GM12892 (cell line): ENCODE measurements around the gene LETMD1.

Experiments used
- DNase-seq: peaks from one replicate; pipeline ENCODE4 v3.0.0; 2011; ENCODE audit not compliant: insufficient read length
- FAIRE-seq: peaks from 2 replicates; lab custom pipeline; 2011; peaks lifted over from hg19 to GRCh38; lab: Jason Lieb, UNC
- POLR2A ChIP-seq: IDR thresholded peaks from 2 replicates; pipeline ENCODE4 v1.6.1; 2011; ENCODE audit warnings: low read depth, low read length, control low read depth
- POLR2AphosphoS5 ChIP-seq: IDR thresholded peaks from 2 replicates; pipeline ENCODE4 v1.6.1; 2011; ENCODE audit warnings: low read depth, low read length, control low read depth
- TAF1 ChIP-seq: IDR thresholded peaks from 2 replicates; pipeline ENCODE4 v1.6.1; 2011; ENCODE audit warnings: low read depth, mild to moderate bottlenecking, control low read depth, low read length, borderline replicate concordance

LETMD1 gene

DNA sequence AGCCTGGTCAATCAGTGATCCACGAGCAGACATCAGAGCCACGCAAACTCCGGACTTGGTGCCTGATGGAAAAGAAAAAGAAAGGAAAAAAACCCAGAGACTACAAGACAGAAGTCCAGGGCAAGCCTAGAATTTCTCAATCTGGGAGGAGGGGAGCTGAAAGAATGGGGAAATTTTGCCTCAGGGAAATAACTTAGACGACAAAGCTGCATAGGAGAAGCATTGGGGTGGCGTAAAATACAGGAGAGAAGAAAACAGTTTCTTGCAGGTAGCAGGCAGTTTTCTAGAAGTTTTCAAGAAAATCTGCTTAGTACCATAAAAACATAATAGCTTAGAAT is 19.3 kb upstream of the LETMD1 start:
- FAIRE-seq (no peak), DNase-seq (no peak)
- TF ChIP-seq TAF1, result no peak
- no peak for TF ChIP-seq POLR2A
- no peak for TF ChIP-seq POLR2AphosphoS5

DNA sequence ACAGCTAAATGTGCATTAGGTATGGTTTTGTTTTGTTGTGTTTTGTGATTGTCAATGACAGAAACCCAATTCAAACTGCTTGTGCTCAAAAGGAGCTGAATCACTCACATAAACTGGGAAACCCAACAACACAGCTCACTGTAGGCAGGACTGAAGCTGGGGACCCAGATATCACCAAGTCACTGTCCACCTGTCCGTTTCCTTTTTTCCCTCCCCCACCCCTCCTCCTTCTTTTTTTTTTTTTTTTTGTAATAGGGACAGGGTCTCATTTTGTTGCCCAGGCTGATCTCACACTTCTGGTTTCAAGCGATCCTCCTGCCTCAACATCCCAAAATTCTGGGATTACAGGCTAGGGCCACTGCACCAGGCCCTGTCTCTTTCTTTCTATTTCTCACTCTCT is 15.1 kb upstream of the LETMD1 start:
- TF ChIP-seq POLR2A (no peak), TAF1 (no peak), POLR2AphosphoS5 (no peak)
- DNase-seq, result no peak
- FAIRE-seq, result no peak

DNA sequence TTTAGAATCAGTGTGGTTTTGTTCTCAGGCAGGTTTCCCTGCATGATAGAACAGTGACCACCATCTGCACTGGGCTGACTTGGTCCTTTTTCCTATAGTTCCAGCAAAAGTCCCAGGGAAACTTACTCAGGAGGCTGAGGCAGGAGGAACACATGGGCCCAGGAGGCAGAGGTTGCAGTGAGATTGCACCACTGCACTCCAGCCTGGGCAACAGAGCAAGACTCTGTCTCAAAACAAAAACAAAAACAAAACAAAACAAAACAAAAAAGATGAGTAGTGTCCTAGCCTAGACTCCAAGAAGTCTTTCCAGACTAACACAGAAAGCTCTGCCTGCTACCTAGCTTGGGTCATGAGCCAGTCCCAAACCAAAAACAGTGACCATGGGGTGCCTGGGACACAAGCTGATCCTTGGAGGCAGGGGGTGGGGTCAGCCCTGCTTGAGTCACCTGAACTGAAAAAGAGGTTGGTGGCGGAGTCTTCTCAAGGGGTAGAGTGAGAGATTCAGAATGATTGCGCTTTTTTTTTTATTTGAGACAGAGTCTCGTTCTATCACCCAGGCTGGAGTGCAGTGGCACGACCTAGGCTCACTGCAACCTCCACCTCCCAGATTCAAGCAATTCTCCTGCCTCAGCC is 14.6 kb upstream of the LETMD1 start:
- FAIRE-seq (no peak), DNase-seq (no peak)
- TF ChIP-seq TAF1 (no peak), POLR2A (no peak), POLR2AphosphoS5 (no peak)

DNA sequence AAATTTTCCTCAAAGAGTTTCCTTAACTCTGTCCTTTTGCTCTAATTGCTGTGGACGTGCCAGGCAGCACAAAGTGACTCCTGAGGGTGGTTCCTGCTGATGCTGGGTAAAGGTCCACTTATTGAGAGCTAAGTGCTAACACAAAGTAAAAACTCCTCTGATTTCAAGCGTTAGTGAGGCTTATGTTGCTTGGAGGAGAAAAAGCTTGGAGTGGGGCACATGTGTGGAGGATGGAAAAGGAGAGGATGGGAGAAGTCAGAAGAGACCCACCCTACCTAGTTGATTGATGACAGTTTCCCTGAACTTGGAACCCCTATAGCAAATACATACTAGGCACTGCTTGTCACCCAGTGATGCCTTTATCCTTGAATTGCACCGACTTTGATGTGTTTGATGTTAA is 11.8 kb upstream of the LETMD1 start:
- TF ChIP-seq POLR2A (no peak), TAF1 (no peak)
- FAIRE-seq, result no peak
- DNase-seq, result no peak

DNA sequence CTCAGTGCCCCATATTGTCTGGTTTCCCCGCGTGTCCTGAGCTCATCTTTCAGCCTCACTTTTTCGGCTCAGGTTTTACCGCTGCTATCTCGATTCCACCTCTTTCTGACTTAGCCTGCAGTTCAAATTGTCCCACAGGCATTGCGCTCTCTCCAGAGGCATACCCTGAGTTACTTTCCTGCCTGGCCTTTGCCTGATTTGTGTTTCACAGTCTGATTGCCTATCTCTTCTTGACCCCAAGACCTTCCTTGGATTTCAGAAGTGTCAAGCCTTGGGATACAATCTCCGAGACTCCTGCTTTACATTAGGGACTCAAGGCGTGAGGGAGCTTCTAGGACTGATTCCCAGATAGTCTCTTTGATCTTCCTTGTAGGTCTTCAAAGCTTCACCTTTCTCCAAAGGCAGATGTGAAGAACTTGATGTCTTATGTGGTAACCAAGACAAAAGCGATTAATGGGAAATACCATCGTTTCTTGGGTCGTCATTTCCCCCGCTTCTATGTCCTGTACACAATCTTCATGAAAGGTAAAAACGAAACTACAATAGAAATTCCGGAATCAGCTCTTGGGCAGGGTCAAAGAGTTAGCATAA is 629 bp downstream of the LETMD1 start:
- TF ChIP-seq TAF1 (no peak), POLR2AphosphoS5 (no peak), POLR2A (no peak)
- no peak for FAIRE-seq
- DNase-seq, result no peak

DNA sequence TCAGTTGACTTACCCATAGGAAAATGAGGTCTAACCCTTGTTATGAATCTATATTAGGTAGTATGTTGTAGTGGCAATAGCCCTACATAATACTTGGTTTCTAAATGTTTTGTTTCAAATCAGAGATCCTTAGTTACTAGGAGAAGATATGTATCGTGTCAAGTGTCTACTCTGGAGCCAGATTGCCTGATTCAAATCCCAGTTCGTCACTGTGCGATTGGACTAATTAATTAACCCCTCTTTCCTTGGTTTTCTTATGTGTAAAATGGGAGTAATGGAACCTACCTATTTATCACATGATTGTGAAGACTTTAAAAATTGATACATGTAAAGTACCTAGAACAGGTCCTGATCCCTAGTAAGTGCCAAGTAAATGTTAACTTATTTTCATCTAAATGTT is 1.4 kb downstream of the LETMD1 start:
- FAIRE-seq (no peak), DNase-seq (no peak)
- TF ChIP-seq POLR2AphosphoS5 (no peak), POLR2A (no peak), TAF1 (no peak)

DNA sequence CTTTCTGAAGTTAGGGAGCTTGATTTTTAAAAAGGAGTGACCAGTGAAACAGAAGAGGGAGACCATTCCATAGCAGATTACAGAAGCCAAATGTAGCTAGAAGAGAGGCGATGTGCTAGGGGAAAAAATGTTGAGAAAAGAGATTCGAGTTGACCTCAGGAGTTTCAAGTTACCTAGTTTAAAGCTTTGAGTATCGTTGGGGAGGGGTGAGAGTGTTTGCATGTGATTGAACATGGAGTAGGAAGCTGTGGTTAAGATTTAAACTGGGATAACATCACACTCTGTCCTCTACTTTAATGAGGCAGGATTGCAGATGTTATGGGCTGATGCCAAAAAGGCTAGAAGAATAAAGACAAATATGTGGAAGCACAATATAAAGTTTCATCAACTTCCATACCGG is 3.7 kb downstream of the LETMD1 start:
- TF ChIP-seq POLR2A, result no peak
- TF ChIP-seq TAF1, result no peak
- no peak for TF ChIP-seq POLR2AphosphoS5
- DNase-seq (no peak), FAIRE-seq (no peak)

DNA sequence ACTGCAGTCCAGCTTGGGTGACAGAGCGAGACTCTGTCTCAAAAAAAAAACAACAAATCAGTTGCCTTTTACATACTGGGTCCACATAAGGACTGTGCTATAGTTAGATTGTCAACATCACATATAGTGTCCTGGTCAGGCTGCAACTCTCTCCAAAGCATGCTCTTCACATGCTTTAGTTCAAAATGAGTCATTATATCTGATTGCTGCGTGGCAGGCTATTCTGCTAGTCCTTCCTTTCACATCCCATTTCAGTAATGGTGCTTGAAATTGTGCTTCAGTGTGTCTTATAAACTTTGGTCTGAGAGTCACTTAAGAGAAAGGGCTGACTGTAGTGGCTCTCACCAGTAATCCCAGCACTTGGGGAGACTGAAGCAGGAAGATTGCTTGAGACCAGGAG is 6.9 kb downstream of the LETMD1 start:
- DNase-seq (no peak), FAIRE-seq (no peak)
- TF ChIP-seq POLR2A (no peak), TAF1 (no peak), POLR2AphosphoS5 (no peak)

DNA sequence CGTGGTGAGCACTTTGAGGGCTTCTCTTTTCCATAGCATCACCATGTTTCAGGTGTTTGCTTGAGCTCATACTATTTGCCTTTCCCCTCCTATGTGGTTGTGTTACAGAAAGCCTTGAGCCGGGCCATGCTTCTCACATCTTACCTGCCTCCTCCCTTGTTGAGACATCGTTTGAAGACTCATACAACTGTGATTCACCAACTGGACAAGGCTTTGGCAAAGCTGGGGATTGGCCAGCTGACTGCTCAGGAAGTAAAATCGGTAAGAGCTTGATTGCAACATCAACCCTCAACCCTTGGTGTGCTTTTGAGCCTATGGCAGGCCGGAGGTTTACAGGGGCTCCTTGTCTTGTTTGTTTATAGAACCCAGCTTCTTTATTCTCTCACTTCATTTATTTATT is 8.1 kb downstream of the LETMD1 start:
- no peak for DNase-seq
- FAIRE-seq, result no peak
- TF ChIP-seq TAF1 (no peak), POLR2A (no peak), POLR2AphosphoS5 (no peak)

DNA sequence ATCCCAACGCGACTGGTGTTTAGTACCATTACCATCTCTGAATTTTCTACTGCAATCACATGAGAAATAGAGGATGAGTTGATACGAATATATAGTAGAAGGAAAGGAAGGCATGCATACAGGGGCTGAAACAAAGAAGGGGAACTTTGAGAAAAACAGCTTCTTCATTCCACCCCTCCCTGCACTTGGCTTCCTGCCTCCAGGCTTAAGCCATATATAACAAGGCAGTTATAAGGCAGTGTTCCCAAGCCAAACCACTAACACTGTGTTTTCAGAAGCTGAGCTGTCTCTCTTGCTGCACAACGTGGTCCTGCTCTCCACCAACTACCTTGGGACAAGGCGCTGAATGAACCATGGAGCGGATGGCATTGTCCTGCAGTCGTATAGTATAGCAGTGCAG is 11.0 kb downstream of the LETMD1 start:
- FAIRE-seq (no peak), DNase-seq (no peak)
- TF ChIP-seq POLR2AphosphoS5 (no peak), POLR2A (no peak), TAF1 (no peak)

DNA sequence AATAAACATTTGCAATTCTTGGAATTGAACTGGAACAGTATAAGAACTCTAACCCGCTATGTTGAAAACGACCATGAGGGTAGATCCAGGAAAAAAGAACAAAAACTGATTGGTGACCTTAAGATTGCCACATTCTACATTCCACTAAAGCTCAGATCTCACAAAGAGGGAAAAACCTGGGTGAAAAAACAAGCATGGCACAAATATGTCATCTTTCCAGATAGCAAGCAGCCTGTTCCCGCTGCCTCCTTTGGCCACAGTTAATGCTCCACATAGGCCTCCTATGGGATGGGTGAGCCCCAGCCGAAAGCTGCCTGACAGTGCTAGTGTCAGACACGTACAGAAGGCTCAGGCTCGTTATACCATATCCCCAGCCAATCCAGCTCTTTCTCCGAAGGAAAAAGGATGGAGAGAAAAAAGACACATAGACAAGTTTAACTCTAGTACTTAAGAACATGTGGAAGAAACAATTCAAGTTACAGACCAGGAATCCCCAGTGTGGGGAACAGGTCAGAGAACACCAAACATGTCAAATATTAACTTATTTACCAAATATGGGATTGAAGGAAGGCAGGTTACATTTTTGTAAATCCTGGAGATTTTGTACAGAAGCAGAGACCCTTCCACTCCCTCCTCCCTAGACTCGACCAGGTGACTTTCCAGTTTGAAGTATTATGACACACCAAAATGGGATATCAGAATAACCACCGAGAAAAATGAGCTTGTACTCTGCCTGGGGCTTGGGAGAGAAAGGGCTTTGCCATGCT is 14.7 kb downstream of the LETMD1 start:
- DNase-seq (no peak), FAIRE-seq (no peak)
- TF ChIP-seq POLR2AphosphoS5 (no peak), TAF1 (no peak), POLR2A (no peak)

DNA sequence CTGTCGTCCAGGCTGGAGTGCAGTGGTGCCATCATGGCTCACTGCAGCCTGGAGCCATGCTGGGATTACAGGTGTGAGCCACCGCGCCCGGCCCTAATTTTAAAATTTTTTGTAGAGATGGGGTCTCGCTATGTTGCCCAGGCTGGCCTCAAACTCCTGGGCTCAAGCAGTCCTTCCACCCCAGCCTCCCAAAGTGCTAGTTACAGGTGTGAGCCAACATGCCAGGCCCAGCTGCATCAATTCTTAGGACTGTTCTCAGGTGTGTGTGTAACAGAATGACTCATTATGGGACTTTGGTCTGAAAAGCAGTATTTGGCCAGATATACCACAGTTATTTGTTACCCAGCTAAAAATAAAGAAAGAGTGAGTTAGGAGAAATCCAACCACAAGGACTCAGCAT is 17.4 kb downstream of the LETMD1 start:
- FAIRE-seq (no peak), DNase-seq (no peak)
- TF ChIP-seq POLR2A (no peak), TAF1 (no peak), POLR2AphosphoS5 (no peak)
